NB4 (cell line): Measurements from ENCODE around the gene IFNL1.

Experiments used
- CTCF ChIP-seq: IDR thresholded peaks from one replicate; pipeline ENCODE4 v1.5.1; 2012; ENCODE audit warnings: low read depth, low read length
- POLR2A ChIP-seq: IDR thresholded peaks from 2 replicates; pipeline ENCODE4 v1.6.1; 2011; ENCODE audit warnings: mild to moderate bottlenecking; ENCODE audit not compliant: insufficient read length; ENCODE audit errors: extremely low read depth

- no peak for TF ChIP-seq CTCF
- TF ChIP-seq POLR2A, result no peak
Observed at GRCh38 chr19:39319892-39320248, 23.7 kb downstream of the IFNL1 start.
